Measurements from ENCODE around the gene TFDP3. TPM values are rescaled to one million over a fixed set of nuclear protein-coding genes. Genes with fewer than 3 reads are reported as not detected.
A peak's percentile ranks its signal among the peaks of the same experiment; 100 is the strongest.

Gene TFDP3
- total and polyA plus RNA-seq, 3 donors from 2014 or later, result 8.1 to 10.9 (median 8.5) TPM

- H3K4me3 ChIP-seq, result no peak overlapping the region
- no peaks in the 10 kb centered on the region for H3K36me3 ChIP-seq (ENCODE audit: low read depth, missing control alignments)
- H3K27ac ChIP-seq, result no peak overlapping the region
- intact Hi-C loops (cut with DNase I; ENCODE audit: low total_unique reads), result no loop called here
- H3K27me3 ChIP-seq, result no peaks in the 10 kb centered on the region
- H3K9me3 ChIP-seq, result no peaks in the 10 kb centered on the region
- DNase-seq, result no peak
- no peak for TF ChIP-seq POLR2A (IDR thresholded peaks at IDR 0.05)
- TF ChIP-seq, protein P1, sequence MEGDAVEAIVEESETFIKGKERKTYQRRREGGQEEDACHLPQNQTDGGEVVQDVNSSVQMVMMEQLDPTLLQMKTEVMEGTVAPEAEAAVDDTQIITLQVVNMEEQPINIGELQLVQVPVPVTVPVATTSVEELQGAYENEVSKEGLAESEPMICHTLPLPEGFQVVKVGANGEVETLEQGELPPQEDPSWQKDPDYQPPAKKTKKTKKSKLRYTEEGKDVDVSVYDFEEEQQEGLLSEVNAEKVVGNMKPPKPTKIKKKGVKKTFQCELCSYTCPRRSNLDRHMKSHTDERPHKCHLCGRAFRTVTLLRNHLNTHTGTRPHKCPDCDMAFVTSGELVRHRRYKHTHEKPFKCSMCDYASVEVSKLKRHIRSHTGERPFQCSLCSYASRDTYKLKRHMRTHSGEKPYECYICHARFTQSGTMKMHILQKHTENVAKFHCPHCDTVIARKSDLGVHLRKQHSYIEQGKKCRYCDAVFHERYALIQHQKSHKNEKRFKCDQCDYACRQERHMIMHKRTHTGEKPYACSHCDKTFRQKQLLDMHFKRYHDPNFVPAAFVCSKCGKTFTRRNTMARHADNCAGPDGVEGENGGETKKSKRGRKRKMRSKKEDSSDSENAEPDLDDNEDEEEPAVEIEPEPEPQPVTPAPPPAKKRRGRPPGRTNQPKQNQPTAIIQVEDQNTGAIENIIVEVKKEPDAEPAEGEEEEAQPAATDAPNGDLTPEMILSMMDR (IDR thresholded peaks at IDR 0.05), result no peak
- H3K4me1 ChIP-seq, result no peaks in the 10 kb centered on the region
Observed at GRCh38 chrX:133246921-133247320, 28.8 kb upstream of the TFDP3 start.

GRCh38 chrX:133235830-133236229, 17.7 kb upstream of the TFDP3 start:
- DNase-seq, result no peak

GRCh38 chrX:133232331-133232730, 14.2 kb upstream of the TFDP3 start:
- TF ChIP-seq, protein P1 (IDR thresholded peaks at IDR 0.05), result no peak
- no peak for TF ChIP-seq POLR2A (IDR thresholded peaks at IDR 0.05)
- intact Hi-C loops (cut with DNase I; ENCODE audit: low total_unique reads), result no loop called here

More at GRCh38 chrX:133235830-133236229, 17.7 kb upstream of the TFDP3 start:
- no peak overlapping the region for H3K27ac ChIP-seq
- H3K4me3 ChIP-seq, result no peak overlapping the region
- H3K9me3 ChIP-seq, result no peaks in the 10 kb centered on the region
- TF ChIP-seq, protein P1 (IDR thresholded peaks at IDR 0.05), result no peak
- intact Hi-C loops (cut with DNase I; ENCODE audit: low total_unique reads), result no loop called here
- no peaks in the 10 kb centered on the region for H3K36me3 ChIP-seq (ENCODE audit: low read depth, missing control alignments)
- H3K4me1 ChIP-seq, result no peaks in the 10 kb centered on the region
- H3K27me3 ChIP-seq, result no peaks in the 10 kb centered on the region
- 90 to 98% methylated on average over 2 to 3 of the region's 3 CpGs for WGBS, 2 donors

GRCh38 chrX:133229361-133229760, 11.2 kb upstream of the TFDP3 start:
- WGBS, 2 donors, result 85 to 95% methylated on average over 4 of the region's 4 CpGs
- Histone ChIP-seq H3K27ac (no peak overlapping the region), H3K27me3 (no peaks in the 10 kb centered on the region), H3K36me3 (ENCODE audit: low read depth, missing control alignments) (no peaks in the 10 kb centered on the region), H3K4me1 (no peaks in the 10 kb centered on the region), H3K9me3 (no peaks in the 10 kb centered on the region), H3K4me3 (no peak overlapping the region)
- intact Hi-C loops (cut with DNase I; ENCODE audit: low total_unique reads), result no loop called here
- no peak for TF ChIP-seq POLR2A (IDR thresholded peaks at IDR 0.05)
- TF ChIP-seq, protein P1 (IDR thresholded peaks at IDR 0.05), result no peak
- DNase-seq, result no peak

More at GRCh38 chrX:133232331-133232730, 14.2 kb upstream of the TFDP3 start:
- WGBS, 2 donors, result 92 to 100% methylated on average over 1 of the region's 1 CpG
- DNase-seq, result no peak
- Histone ChIP-seq H3K27me3 (no peaks in the 10 kb centered on the region), H3K9me3 (no peaks in the 10 kb centered on the region), H3K27ac (no peak overlapping the region), H3K4me3 (no peak overlapping the region), H3K4me1 (no peaks in the 10 kb centered on the region), H3K36me3 (ENCODE audit: low read depth, missing control alignments) (no peaks in the 10 kb centered on the region)

- no peaks in the 10 kb centered on the region for H3K36me3 ChIP-seq (ENCODE audit: low read depth, missing control alignments)
- 60 to 93% methylated on average over 1 of the region's 1 CpG for WGBS, 2 donors
- intact Hi-C loops (cut with DNase I; ENCODE audit: low total_unique reads), result no loop called here
- no peak overlapping the region for H3K4me3 ChIP-seq
- H3K27me3 ChIP-seq, result no peaks in the 10 kb centered on the region
- H3K9me3 ChIP-seq, result no peaks in the 10 kb centered on the region
- H3K27ac ChIP-seq, result no peak overlapping the region
- no peaks in the 10 kb centered on the region for H3K4me1 ChIP-seq
- peak; percentile 30 for DNase-seq
- TF ChIP-seq POLR2A (IDR thresholded peaks at IDR 0.05), result no peak
- TF ChIP-seq, protein P1 (IDR thresholded peaks at IDR 0.05), result no peak
Observed at GRCh38 chrX:133215747-133216146, 2.4 kb downstream of the TFDP3 start.

Measured in testis (tissue), 3 donors.